Transverse colon (tissue), 4 donors: ENCODE measurements around the gene ZBTB20. TPM values are rescaled to one million over a fixed set of nuclear protein-coding genes. Genes with fewer than 3 reads are reported as not detected.

Experiments used
- DNase-seq: peaks from one replicate; pipeline ENCODE4 v3.0.0-alpha.2; 2019
- H3K27ac ChIP-seq, 4 donors: fragments of 200-600 bp; sonication (generic); 2 replicates each; pipeline ENCODE4 v1.5.1; 2016 to 2018; ENCODE audit warnings: inconsistent platforms in 4 of 4
- H3K27me3 ChIP-seq: fragments of 200-600 bp; sonication (generic); 2 replicates; pipeline ENCODE4 v1.5.1; 2017; ENCODE audit warnings: inconsistent platforms
- H3K36me3 ChIP-seq, 4 donors: fragments of 200-600 bp; sonication (generic); 2 replicates each; pipeline ENCODE4 v1.5.1; 2017 to 2019; ENCODE audit warnings: inconsistent platforms in 4 of 4
- H3K4me1 ChIP-seq, 4 donors: fragments of 200-600 bp; sonication (generic); 2 replicates each; pipeline ENCODE4 v1.5.1; 2017 to 2020; ENCODE audit warnings: inconsistent platforms in 4 of 4
- H3K4me3 ChIP-seq, 4 donors: fragments of 200-600 bp; sonication (generic); 1 replicate in 1 of 4; 2 replicates in 3 of 4; pipeline versions ENCODE4 v1.5.1 to v1.6.1; 2017 to 2019; ENCODE audit warnings: inconsistent platforms in 4 of 4
- H3K9me3 ChIP-seq, 2 donors: fragments of 200-600 bp; sonication (generic); 2 replicates each; pipeline ENCODE4 v1.5.1; 2017 to 2019; ENCODE audit warnings: inconsistent platforms in 2 of 2
- CTCF ChIP-seq, 5 experiments: fragments of 200-600 bp in 3 of 5; fragments of 450-650 bp in 2 of 5; sonication (generic) in 3 of 5; IDR thresholded peaks; 1 replicate in 2 of 5; 2 replicates in 3 of 5; pipeline ENCODE4 v1.5.1; 2016 to 2017; ENCODE audit warnings: antibody characterized with exemption in 5 of 5, inconsistent platforms in 3 of 5, mild to moderate bottlenecking in 2 of 5, moderate library complexity in 1 of 5
- EP300 ChIP-seq: sonication (generic); formaldehyde crosslinking; IDR thresholded peaks from one replicate; pipeline ENCODE4 v1.6.1; 2017; ENCODE audit warnings: antibody characterized with exemption, low read depth
- POLR2A ChIP-seq: fragments of 450-650 bp; IDR thresholded peaks from one replicate; pipeline ENCODE4 v1.6.1; 2016; ENCODE audit warnings: antibody characterized with exemption, mild to moderate bottlenecking, moderate library complexity
- POLR2AphosphoS5 ChIP-seq, 3 donors: sonication (generic); formaldehyde crosslinking; IDR thresholded peaks; one replicate each; pipeline ENCODE4 v1.6.1; 2016; ENCODE audit warnings: antibody characterized with exemption in 3 of 3
- WGBS, 2 donors: methylation state at CpG; one replicate each; pipeline ENCODE4 v1.1.5; 2018; ENCODE audit warnings: low coverage in 1 of 2; 5-methylcytosine and 5-hydroxymethylcytosine counted together
- in situ Hi-C, 4 donors: fragments of 200-750 bp; cut with MboI; loops; one replicate each; pipeline versions ENCODE4 v1.15.0 to v1.15.1; 2017; ENCODE audit warnings: low sequenced_read_pairs in 3 of 4, low pct_ligation_motif_present in 1 of 4, low pct_unique_long_range_greater_than_20kb in 1 of 4
- intact Hi-C: fragments of 100-400 bp; cut with DNase I; formaldehyde crosslinking; loops from one replicate; pipeline ENCODE4 v1.15.1; 2023; ENCODE audit warnings: low total_unique reads
- total RNA-seq, 4 donors: library from RNA; depleted of rRNA; stranded (reverse); fragments of >200 nt; gene quantifications; one replicate each; pipeline ENCODE4 v1.1.0, GENCODE V29; 2016

Gene ZBTB20
- total RNA-seq, 4 donors from 2014 or later, result 44.6 to 50.5 (median 46.4) TPM

GRCh38 chr3:114886905-114887304 is 260.2 kb downstream of the ZBTB20 start:
- Histone ChIP-seq H3K4me1 (peaks cover 0 to under 1% (median 0%) of the 10 kb centered on the region in 4 donors), H3K27ac (no peak overlapping the region), H3K36me3 (no peaks in the 10 kb centered on the region), H3K9me3 (no peaks in the 10 kb centered on the region), H3K4me3 (no peak overlapping the region), H3K27me3 (no peaks in the 10 kb centered on the region)
- no peak for DNase-seq
- 94 to 97% methylated on average over 4 of the region's 4 CpGs for WGBS, 2 donors
- intact Hi-C loops, result no loop called here
- TF ChIP-seq POLR2A (no peak), CTCF (IDR thresholded peaks at IDR 0.05) (no peak), POLR2AphosphoS5 (IDR thresholded peaks at IDR 0.05) (no peak), EP300 (no peak)
- in situ Hi-C loops, result no loop called here

GRCh38 chr3:114884213-114884923 is 262.7 kb downstream of the ZBTB20 start:
- DNase-seq, result no peak
- intact Hi-C loops (no loop called here), in situ Hi-C loops (no loop called here)
- WGBS, 2 donors, result 85 to 88% methylated on average over 8 of the region's 8 CpGs
- H3K9me3 ChIP-seq, result no peaks in the 10 kb centered on the region
- no peak overlapping the region for H3K27ac ChIP-seq
- no peak for TF ChIP-seq POLR2AphosphoS5 (IDR thresholded peaks at IDR 0.05)
- TF ChIP-seq EP300, result no peak
- TF ChIP-seq CTCF (IDR thresholded peaks at IDR 0.05), result no peak
- no peaks in the 10 kb centered on the region for H3K36me3 ChIP-seq
- H3K4me3 ChIP-seq, result no peak overlapping the region
- peaks cover 5 to 8% (median 7%) of the 10 kb centered on the region in 4 donors for H3K4me1 ChIP-seq
- H3K27me3 ChIP-seq, result no peaks in the 10 kb centered on the region

- Histone ChIP-seq H3K4me1 (peaks cover 5 to 20% (median 11%) of the 10 kb centered on the region in 4 donors), H3K4me3 (no peak overlapping the region), H3K27me3 (no peaks in the 10 kb centered on the region), H3K9me3 (no peaks in the 10 kb centered on the region), H3K36me3 (no peaks in the 10 kb centered on the region), H3K27ac (peak overlapping the region in 1 of 4 donors; percentile 3)
- DNase-seq, result no peak
- in situ Hi-C loops, result no loop called here
- 23 to 49% methylated on average over 4 of the region's 4 CpGs for WGBS, 2 donors
- intact Hi-C loops, result no loop called here
- TF ChIP-seq POLR2A (no peak), EP300 (no peak), CTCF (IDR thresholded peaks at IDR 0.05) (no peak), POLR2AphosphoS5 (IDR thresholded peaks at IDR 0.05) (no peak)
These were observed 267.0 kb downstream of the ZBTB20 start for GRCh38 chr3:114880078-114880477.

GRCh38 chr3:114879059-114880031 is 267.7 kb downstream of the ZBTB20 start:
- Histone ChIP-seq H3K27me3 (no peaks in the 10 kb centered on the region), H3K27ac (peak overlapping the region in 2 of 4 donors; percentile 3 to 14), H3K4me1 (peaks cover 5 to 26% (median 11%) of the 10 kb centered on the region in 4 donors), H3K36me3 (no peaks in the 10 kb centered on the region), H3K9me3 (no peaks in the 10 kb centered on the region), H3K4me3 (no peak overlapping the region)
- TF ChIP-seq POLR2AphosphoS5 (IDR thresholded peaks at IDR 0.05) (no peak), EP300 (no peak), POLR2A (no peak), CTCF (IDR thresholded peaks at IDR 0.05) (no peak)
- DNase-seq, result no peak
- WGBS, 2 donors, result 42 to 46% methylated on average over 8 of the region's 8 CpGs
- intact Hi-C loops, result no loop called here
- in situ Hi-C loops, result no loop called here
